Activated T-cell treated with anti-CD3 and anti-CD28 coated beads for 48 hours (primary cell): ENCODE data around the gene NHLH1.

ENCODE experiments used
- DNase-seq: peaks from one replicate; pipeline ENCODE4 v3.0.0-alpha.2; 2020; ENCODE audit warnings: low read depth

Gene NHLH1

DNA sequence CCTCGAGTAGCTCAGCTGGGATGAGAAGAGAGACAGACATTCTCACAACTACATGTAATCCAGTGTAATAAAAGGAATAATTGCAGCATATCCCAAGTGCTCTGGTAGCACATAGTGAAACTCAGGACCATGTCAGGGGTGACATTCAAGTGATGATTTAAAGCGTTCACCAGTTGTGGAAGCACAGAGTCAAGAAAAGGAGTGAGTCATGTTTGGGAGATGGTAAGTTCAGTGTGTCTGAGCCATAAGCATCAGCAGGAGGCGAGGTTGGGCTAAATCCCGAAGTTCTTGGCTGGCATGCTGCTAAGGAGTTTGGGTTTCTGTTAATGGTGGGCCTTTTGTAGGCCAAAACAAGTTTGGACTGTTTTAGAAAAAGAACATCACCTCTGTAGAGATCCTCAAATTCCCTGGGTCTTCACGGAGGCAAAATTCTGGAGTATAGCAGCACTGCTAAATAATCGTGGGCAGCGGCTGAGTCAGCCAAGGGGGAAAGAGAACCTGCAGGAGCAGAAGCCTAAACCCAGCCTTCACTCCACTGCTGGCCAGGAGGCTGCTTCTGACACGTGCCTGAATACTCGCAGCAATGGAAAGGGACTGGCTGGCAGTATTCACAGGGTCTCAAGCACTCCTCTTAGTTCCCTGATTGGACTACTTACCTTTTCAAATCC, 7.2 kb upstream of the NHLH1 start:
- no peak for DNase-seq

DNA sequence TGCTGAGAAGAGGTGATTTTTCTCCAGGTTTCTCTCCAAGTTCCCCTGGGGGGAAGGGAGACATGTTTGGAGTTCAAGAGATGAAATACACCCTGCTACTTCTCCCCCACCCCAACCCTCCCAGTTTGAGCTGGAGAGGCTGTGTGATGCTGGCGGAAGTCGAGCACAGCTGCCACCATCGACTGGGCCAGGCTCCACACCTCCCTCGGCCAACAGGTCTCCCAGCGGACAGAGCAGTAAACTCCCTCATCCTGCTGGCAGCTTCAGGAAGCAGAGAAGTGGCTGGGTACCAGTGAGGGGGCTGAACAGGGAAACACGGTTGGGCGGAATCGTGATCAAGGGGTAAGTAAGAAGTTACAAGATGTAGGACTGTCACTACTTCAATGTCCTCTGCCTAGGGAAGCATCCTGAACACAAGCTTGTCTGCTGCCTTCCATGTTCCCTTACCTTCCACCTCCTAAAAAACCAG, 6.6 kb upstream of the NHLH1 start:
- DNase-seq, result no peak

DNA sequence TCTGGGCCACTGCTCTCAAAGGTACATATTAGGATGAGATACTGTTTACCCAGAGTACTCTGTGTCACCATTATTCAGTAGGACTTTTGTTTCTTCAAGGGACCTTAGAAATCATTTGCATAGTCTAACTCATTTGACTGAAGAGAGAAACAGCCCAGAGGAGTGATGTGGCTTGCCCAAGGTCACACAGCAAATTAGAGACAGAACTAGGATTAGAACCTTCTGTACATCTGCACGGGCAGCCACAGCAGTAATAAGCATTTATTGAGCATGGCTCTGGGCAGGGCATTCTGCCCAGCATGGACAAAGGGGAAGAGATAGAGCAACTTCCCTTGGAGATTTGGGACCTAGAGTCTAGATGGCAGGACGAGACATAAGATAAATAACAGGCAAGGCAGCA, 5.7 kb upstream of the NHLH1 start:
- no peak for DNase-seq

DNA sequence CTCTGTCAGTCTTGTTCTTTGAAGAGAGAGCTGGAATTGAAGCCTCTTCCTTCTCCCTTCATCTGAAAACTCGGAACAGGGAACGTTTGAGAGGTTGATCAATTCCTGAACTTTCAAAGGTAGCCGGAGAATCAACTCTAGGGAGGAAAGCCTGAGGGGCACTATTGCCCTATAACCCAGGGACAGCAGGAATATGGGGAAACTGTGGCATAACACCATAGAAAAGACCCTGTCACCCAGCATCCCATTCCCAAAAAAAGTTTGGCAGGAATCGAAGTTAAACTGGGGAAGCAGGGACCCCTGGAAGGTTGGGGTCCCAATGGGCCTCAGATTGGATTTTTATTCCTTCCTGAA, 5.1 kb upstream of the NHLH1 start:
- DNase-seq, result no peak

DNA sequence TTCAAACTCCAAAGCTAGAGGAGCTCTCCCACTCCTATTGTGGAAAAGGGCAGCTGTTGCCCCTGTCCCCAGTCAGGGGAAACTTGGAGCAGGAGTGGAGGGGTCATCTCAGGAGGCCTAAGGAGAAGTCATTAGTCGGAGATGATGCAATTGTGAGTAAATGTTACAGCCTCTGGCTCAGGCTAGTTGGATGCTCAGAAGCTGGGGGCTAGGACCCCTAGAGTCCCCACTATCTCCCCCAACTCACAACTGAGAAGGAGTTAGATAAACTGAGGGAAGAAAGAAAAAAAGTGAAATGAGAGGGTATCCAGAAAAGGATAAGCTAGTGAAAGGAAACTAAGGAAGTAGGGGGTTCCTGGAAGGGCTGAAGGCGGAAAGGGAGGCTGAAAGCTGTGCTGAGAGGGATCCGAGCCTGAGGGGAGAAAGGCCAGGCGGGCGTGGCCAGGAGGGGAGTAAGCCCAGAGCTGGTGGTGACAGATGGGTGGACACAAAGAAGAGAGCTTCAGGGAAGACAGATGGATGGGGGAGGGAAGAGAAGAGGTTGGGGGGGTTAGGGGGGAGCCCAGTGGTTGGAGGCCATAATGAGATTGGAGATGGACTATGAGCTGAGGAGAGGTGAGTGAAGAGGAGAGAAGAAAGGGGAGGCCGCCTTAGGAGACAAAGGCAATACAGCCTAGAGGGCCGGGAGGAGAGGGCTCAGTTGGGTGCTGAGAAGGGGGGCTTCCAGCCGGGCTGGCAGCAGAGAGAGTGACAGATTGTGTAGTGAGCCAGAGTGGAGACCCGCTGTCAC, 4.5 kb upstream of the NHLH1 start:
- DNase-seq, result no peak

DNA sequence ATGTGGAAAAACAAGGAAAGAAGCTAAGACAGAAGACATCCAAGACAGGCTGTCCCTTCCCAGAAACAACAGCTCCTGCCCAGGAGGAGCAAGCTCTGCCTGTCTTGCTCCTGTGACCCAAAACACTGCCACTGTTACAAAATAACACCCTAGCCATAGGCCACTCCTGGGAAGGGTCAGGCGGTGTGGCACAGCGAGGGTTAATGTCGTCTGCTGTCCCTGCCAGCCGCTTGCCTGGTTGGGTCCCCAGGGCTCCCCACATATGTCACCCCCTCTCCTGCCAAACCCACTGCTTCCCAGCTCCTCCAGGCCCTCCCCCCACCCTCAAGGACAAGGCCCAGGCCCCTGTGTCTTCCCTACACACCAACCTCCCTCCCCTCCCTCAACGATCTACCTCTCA, 3.9 kb upstream of the NHLH1 start:
- DNase-seq, result no peak

DNA sequence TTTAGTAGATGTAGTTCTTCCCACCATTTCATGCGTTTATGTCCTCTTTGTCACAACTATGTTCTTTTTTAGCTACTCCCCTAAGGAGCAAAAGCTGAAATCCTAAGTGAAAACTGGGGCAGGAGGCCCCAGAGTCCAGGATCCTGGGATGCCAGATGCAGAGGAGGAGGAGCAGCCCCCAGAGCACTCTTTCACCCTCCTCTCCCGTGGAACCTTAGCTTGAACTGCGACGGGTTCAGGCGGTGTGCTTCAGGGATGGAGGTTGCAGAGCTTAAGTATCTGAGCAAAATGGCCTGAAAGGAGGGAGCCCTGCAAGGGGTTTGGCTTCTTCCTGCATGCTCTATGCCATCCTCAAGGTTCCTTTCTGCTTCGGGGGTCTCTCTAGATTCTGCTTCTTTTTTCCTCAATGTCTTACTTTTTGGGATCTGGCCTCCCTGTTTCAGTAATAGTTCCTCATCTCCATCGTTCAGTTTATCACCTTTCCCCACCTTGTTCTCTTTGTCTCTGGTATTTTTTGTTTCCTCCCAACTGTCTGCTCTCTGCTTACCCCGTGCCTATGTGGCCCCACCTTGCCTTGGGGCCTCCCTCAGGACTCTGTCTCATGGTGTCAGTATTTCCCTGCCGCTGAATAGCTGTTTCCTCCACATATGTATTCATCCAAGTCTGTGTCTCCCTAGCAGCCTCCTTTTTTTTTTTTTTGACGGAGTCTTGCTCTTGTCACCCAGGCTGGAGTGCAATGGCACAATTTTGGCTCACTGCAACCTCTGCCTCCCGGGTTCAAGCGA, 2.7 kb upstream of the NHLH1 start:
- no peak for DNase-seq

DNA sequence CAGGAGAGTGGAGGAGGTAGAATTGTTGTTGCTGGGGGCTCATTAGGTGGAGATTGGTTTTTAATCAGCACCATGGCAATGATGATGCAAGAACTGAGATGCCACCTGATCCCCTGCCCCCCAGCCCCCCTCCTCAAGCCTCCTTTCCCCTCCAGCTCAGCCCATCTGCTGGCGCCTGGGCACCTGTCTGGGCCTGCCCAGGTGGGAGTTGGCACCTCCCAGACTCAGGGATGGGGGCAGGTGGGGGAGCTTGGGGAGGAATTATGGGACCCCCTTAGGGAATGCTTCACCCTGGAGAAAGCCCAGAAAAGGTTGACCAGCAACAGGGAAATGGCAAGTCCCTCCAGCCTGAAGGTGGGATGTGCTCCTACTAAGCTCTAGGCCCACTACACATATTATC, 1.5 kb upstream of the NHLH1 start:
- DNase-seq, result no peak

DNA sequence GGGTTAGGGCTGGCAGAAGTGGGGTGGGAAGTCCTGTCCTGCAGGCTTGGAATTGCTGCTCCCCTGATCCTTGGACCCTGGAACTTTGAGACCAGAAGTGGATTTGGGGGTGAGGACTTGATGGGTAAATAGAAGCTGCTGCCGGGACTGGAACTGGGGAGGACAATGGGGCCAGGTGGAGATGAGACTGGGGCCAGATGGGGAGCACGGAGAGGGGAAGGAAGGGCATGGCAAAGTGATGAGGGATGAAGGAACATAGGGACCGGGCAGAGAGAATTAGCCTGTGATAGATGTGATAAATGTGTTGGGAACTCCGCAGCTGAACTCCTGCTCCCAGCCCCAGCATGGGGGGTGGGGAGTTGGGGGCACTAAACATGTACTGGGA, 637 bp downstream of the NHLH1 start:
- DNase-seq, result no peak

DNA sequence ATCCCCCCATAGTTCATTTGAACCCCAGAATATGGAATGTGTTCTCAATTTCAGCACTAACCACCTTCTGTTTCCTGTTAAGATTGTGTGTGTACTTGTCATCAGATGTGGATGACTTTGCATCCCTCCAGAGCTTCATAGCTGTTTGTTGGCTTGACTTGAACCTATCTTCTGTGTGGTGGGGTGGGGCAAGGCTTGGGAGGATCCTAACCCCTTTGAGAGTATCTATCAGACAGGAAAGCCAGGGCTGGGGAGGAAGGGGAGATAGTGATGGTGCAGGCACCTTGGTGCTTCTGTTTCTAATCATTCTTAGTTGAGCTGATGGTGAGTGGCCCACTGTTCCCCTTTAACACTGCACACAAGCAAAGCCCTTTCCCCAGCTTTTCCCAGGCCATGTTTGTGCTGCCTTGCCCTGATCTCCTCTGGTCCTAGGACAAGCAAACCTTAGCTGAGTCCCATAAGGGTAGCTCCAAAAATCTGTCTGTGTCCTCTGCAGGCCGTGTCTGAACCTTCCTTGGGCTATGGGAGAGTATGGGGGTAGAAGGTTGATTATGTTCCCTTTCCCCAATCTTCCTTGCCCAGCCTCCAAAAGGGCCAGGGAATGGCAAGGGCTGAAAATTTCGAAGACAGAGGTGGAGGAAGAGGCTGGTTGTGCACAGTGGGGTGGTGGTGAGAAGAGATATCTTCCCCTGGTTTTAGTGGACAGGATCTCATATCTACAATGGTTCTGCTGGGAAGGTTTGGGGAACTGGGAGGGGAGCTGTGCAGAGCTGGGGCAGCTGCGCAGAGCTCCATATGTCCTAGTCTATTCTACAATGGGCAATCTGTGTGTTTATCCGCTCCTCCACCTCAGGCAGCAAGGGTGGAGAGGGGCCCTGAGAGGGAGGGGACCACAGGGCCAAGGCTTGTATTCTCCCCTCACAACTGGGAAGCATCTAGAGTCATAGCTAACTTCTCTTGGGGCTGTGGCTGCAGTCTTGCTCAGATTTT, 1.4 kb downstream of the NHLH1 start:
- DNase-seq, result no peak

DNA sequence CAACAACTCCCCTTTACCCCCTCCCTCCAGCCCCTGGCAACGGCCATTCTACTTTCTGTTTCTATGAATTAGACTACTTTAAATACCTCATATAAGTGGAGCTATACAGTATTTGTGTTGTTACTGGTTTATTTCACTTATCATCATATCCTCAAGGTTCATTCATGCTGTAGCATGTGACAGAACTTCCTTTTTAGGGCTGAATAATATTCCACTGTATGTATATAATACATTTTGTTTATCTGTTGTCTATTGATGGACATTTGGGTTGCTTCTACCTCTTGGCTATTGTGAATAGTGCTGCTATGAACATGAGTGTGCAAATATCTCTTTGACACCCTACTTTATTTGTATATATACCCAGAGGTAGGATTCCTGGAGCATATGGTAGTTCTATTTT, 2.2 kb downstream of the NHLH1 start:
- DNase-seq, result no peak

DNA sequence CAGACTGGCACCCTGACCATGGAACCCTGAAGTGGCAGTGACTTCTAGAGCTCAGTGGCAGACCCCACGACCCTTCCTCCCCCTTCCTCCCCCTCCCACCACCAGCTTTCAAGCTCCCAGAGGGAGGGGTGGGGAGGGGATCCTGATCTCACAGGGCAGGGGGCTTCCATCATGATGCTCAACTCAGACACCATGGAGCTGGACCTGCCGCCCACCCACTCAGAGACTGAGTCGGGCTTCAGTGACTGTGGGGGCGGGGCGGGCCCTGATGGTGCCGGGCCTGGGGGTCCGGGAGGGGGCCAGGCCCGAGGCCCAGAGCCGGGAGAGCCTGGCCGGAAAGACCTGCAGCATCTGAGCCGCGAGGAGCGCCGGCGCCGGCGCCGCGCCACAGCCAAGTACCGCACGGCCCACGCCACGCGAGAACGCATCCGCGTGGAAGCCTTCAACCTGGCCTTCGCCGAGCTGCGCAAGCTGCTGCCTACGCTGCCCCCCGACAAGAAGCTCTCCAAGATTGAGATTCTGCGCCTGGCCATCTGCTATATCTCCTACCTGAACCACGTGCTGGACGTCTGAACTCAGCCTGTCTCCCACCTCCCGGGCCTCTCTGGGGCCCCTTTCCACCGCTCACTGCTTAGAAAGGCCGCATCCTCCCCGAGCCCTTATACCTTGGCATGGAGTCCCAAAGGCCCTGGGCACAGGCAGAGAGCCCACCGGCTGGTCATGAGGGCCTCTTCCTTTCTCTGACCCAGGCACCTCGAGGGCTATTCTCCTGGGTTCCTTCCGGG, 3.9 kb downstream of the NHLH1 start:
- DNase-seq, result no peak

DNA sequence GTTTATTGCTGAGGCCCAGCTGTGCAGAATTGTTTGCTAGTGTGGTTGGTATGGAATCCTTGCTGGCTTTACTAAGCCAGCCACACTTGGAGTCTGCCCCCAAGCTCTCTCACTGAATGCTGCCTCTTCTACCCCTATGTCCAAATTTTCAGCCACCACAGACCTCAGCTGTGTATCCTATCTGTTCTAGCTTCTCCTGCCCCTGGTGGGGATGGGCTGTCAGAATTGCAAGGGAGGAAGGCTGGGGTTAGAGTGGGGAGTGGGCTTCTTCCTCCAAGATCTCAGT, 4.4 kb downstream of the NHLH1 start:
- no peak for DNase-seq

DNA sequence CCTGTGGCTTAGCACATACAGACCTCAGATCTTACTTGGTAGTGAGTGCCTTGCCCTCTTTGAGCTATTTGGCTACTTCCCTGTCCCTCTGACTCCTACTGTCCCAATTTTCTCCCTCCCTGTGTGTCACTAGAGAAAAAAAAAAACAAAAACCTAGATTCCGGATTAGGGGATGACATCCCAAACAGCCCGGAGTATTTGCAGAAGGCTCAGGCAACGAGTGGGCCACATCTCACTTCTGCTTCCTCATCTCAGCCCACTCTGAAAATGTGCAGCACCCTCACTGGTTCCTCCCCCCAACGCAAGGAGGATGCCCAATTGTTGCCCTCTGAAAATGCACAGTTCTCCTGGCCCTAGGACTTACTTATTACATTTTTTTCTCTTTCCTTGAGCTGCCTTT, 4.9 kb downstream of the NHLH1 start:
- DNase-seq, result no peak

DNA sequence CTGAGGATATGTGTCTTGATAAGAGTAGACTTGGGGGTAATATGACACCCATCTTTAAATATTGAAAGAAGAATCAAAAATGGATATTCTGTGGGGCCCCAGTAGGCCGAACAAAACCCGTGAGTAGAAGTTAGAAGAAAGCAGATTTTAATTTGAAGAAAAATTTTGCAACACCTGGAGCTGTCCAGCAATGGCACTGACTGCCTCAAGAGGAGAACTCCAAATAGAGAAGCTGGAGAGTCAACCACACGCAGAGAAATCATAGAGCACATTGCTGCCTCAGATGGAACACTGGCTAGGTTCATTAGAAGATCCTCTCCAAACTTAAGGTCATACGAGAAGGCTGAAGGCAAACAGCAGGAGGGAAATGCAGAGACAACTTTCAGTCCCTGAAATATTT, 6.8 kb downstream of the NHLH1 start:
- DNase-seq, result no peak

DNA sequence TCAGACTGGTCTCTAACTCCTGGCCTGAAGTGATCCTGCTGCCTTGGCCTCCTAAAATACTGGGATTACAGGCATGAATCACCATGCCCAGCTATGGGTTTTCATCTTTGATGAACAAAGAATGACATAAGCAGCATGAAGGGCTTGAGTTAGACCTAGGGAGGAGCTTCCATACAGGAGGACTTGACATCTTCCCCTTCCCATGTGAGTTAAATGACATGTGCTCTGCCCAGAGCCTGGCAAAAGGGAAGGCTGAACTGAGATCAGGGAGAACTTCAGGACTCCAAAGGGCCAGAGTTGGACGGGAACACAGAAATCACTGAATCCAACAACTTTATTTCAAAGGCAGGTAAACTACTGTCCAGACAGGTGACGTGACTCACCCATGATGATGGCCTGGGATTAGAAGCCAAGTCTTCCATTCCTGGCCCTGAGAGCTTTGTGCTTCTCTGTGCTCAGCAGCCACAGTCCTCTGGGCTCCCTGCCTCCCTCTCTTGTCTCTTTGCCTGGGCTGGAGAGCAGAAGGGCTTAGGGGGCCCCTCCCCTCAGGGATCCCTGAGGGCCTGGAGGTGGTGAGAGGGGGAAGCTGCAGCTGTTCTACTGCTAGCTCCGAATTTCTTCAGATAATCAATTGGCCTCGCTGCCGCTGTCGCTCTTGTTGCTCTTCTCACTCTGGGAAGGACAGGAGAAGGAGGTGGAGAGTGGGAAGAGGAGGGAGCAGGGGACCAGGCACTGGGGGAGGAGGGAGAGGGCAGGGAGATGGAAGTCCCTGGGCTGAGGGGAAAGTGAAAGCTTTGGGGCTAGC, 7.6 kb downstream of the NHLH1 start:
- DNase-seq, result no peak

DNA sequence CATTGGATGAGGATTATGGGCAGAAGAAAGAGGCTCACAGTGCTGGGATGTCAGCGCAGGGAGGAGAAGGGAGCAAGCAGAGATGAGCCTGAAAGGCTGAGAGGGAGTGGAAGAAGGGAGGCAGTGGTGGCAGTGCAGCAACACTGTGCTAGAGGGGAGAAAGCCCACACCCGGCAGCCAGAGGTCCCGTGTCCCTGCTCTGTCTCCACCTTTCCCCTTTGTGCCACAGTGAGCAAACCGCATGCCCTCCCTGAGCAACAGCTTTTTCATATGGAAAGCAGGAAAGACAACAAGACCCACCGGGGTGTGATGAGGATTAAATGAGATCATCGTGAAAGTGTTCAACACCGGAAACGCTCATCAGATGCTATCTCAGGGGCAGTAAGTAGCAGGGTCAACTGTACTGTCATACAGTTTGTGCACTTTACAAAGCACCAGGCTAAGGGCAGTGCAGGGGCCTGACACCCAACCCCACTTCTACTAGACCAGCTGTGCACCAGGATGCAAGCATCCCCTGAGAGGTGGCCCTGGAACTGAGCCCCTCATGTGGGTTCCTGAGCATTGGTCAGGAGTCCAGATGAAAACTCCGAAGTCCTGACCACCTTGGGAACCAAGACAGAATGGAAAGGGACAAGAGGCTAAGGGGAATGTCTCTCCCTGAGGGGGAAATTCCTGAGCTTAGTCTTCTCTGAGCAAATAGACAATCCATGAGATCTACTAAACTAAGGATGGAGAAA, 9.1 kb downstream of the NHLH1 start:
- no peak for DNase-seq

DNA sequence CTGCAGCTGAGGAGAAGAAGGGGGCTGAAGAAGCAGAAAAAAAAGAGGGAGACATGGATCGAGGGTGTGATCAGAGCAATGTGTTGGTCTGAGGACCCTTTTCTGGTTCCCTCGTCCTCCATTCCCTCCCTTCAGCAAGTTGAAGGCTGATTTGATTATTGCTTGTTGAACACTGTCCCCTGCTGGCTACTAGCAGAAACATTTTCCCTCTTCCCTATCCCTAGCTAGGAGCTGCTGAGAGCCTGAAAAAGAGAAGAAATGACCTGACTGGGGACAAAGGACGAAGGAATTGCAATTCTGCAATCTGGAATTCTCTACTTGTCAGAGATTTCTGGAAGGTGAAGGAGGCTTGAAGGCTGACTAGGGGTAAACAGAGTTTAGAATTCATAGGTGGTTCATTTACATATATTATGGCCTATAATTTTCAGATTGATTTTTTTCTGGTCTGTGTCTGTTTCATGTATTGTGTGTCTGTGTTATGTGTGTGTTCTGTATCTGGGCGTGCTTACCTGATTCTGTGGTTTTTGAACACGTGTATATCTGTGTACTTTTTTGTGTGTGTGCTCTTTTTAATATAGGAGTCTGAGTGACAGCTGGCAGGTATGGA, 9.8 kb downstream of the NHLH1 start:
- DNase-seq, result no peak

DNA sequence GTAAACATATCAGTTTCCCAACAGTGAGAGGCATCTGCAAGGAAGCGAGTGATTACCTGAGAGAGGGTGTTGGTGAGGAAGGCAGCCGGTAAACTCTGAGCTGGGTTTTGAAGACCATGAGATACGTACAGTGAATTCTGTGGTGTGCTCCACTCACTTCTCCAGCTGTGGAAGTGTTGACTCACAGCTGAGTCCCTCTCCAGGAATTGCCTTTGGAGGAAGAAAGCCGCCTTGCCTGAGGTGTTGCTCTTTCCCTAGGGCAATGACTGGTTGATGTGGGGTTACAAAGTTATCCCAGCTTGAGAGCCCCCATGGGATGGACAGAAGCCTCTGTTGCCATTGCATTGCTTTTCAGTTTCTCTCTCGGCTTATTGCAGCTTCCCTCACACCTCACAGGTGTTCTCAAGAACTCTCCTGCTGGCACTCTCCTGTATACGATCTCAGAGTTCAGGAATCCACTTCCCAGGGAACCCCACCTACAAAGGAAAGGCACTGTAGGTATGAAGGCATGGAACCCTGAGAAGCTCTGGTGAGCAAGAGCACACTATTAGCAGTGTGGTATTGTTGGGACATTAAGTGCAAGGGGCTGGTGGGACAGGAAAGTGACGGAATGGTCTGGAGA, 10.8 kb downstream of the NHLH1 start:
- no peak for DNase-seq
